ENCODE data around the gene HCN4. TPM values are rescaled to one million over a fixed set of nuclear protein-coding genes. Genes with fewer than 3 reads are reported as not detected.

Gene HCN4
- total and polyA plus RNA-seq, 2 experiments from 2014 or later = 0.03 TPM; not detected in 1

- Histone ChIP-seq H3K27me3 (replicated peaks; ENCODE audit: insufficient read depth) (peaks cover 70% of the 10 kb centered on the region), H3K4me1 (ENCODE audit: insufficient read depth) (no peaks in the 10 kb centered on the region), H3K79me2 (ENCODE audit: insufficient read depth) (no peaks in the 10 kb centered on the region), H3K27ac (no peak overlapping the region), H3K4me2 (ENCODE audit: unreplicated experiment) (no peak overlapping the region), H3K9me2 (ENCODE audit: insufficient read depth) (no peaks in the 10 kb centered on the region), H4K20me1 (ENCODE audit: insufficient read depth) (no peaks in the 10 kb centered on the region), H3K36me3 (ENCODE audit: low read depth) (no peaks in the 10 kb centered on the region), H2AFZ (no peak overlapping the region), H3K4me3 (no peak overlapping the region), H3K9me3 (ENCODE audit: low read depth) (no peaks in the 10 kb centered on the region), H3K9ac (no peak overlapping the region), H3F3A (ENCODE audit: insufficient read depth) (no peaks in the 10 kb centered on the region)
- in situ Hi-C loops (cut with MboI) = no loop called here
- TF ChIP-seq EZH2phosphoT487 (IDR thresholded peaks at IDR 0.05; ENCODE audit: insufficient read depth, low read depth) (no peak), EZH2 (IDR thresholded peaks at IDR 0.05; ENCODE audit: insufficient read depth, poor library complexity, severe bottlenecking) (no peak)
- DNase-seq = no peak
- WGBS, 2 experiments (ENCODE audit: low coverage in 1 of 2, low lambda C conversion rate in 2 of 2, missing lambda C conversion rate in 2 of 2) = 51% methylated on average over 5 of the region's 5 CpGs
Observed at GRCh38 chr15:73359651-73360050, 9.1 kb downstream of the HCN4 start.

GRCh38 chr15:73357999-73358665, 10.6 kb downstream of the HCN4 start:
- Histone ChIP-seq H4K20me1 (ENCODE audit: insufficient read depth) (no peaks in the 10 kb centered on the region), H3K36me3 (ENCODE audit: low read depth) (no peaks in the 10 kb centered on the region), H3K9me2 (ENCODE audit: insufficient read depth) (no peaks in the 10 kb centered on the region), H3K4me1 (ENCODE audit: insufficient read depth) (no peaks in the 10 kb centered on the region), H3K27ac (no peak overlapping the region), H3K79me2 (ENCODE audit: insufficient read depth) (no peaks in the 10 kb centered on the region), H3F3A (ENCODE audit: insufficient read depth) (no peaks in the 10 kb centered on the region), H3K9ac (no peak overlapping the region), H3K9me3 (ENCODE audit: low read depth) (no peaks in the 10 kb centered on the region), H2AFZ (no peak overlapping the region), H3K4me2 (ENCODE audit: unreplicated experiment) (no peak overlapping the region), H3K4me3 (no peak overlapping the region), H3K27me3 (replicated peaks; ENCODE audit: insufficient read depth) (peaks cover 58% of the 10 kb centered on the region)
- in situ Hi-C loops (cut with MboI) = no loop called here
- WGBS, 2 experiments (ENCODE audit: low coverage in 1 of 2, low lambda C conversion rate in 2 of 2, missing lambda C conversion rate in 2 of 2) = 42 to 45% methylated on average over 9 of the region's 9 CpGs
- no peak for TF ChIP-seq EZH2phosphoT487 (IDR thresholded peaks at IDR 0.05; ENCODE audit: insufficient read depth, low read depth)
- TF ChIP-seq EZH2 (IDR thresholded peaks at IDR 0.05; ENCODE audit: insufficient read depth, poor library complexity, severe bottlenecking) = no peak
- DNase-seq = no peak

- H3K9ac ChIP-seq = no peak overlapping the region
- in situ Hi-C loops (cut with MboI) = no loop called here
- no peaks in the 10 kb centered on the region for H3K36me3 ChIP-seq (ENCODE audit: low read depth)
- no peaks in the 10 kb centered on the region for H4K20me1 ChIP-seq (ENCODE audit: insufficient read depth)
- no peak overlapping the region for H3K4me3 ChIP-seq
- H3K27ac ChIP-seq = no peak overlapping the region
- H3K4me1 ChIP-seq (ENCODE audit: insufficient read depth) = no peaks in the 10 kb centered on the region
- H3F3A ChIP-seq (ENCODE audit: insufficient read depth) = no peaks in the 10 kb centered on the region
- WGBS, 2 experiments (ENCODE audit: low coverage in 1 of 2, low lambda C conversion rate in 2 of 2, missing lambda C conversion rate in 2 of 2) = 71 to 74% methylated on average over 6 of the region's 6 CpGs
- H3K4me2 ChIP-seq (ENCODE audit: unreplicated experiment) = no peak overlapping the region
- H2AFZ ChIP-seq = no peak overlapping the region
- H3K9me2 ChIP-seq (ENCODE audit: insufficient read depth) = no peaks in the 10 kb centered on the region
- H3K79me2 ChIP-seq (ENCODE audit: insufficient read depth) = no peaks in the 10 kb centered on the region
- TF ChIP-seq EZH2 (IDR thresholded peaks at IDR 0.05; ENCODE audit: insufficient read depth, poor library complexity, severe bottlenecking) (no peak), EZH2phosphoT487 (IDR thresholded peaks at IDR 0.05; ENCODE audit: insufficient read depth, low read depth) (no peak)
- H3K9me3 ChIP-seq (ENCODE audit: low read depth) = no peaks in the 10 kb centered on the region
- no peak for DNase-seq
- peaks cover 46% of the 10 kb centered on the region for H3K27me3 ChIP-seq (replicated peaks; ENCODE audit: insufficient read depth)
Observed at GRCh38 chr15:73355612-73356265, 13.0 kb downstream of the HCN4 start.

GRCh38 chr15:73354241-73354640, 14.5 kb downstream of the HCN4 start:
- Histone ChIP-seq H3K27me3 (replicated peaks; ENCODE audit: insufficient read depth) (peaks cover 35% of the 10 kb centered on the region), H3K27ac (no peak overlapping the region), H3K4me2 (ENCODE audit: unreplicated experiment) (no peak overlapping the region), H3K9ac (no peak overlapping the region), H2AFZ (no peak overlapping the region), H3K9me2 (ENCODE audit: insufficient read depth) (no peaks in the 10 kb centered on the region), H3K9me3 (ENCODE audit: low read depth) (no peaks in the 10 kb centered on the region), H3K79me2 (ENCODE audit: insufficient read depth) (no peaks in the 10 kb centered on the region), H3F3A (ENCODE audit: insufficient read depth) (no peaks in the 10 kb centered on the region), H3K4me1 (ENCODE audit: insufficient read depth) (no peaks in the 10 kb centered on the region), H4K20me1 (ENCODE audit: insufficient read depth) (no peaks in the 10 kb centered on the region), H3K36me3 (ENCODE audit: low read depth) (no peaks in the 10 kb centered on the region), H3K4me3 (no peak overlapping the region)
- DNase-seq = no peak
- TF ChIP-seq EZH2phosphoT487 (IDR thresholded peaks at IDR 0.05; ENCODE audit: insufficient read depth, low read depth) = no peak
- no peak for TF ChIP-seq EZH2 (IDR thresholded peaks at IDR 0.05; ENCODE audit: insufficient read depth, poor library complexity, severe bottlenecking)
- in situ Hi-C loops (cut with MboI) = no loop called here
- WGBS, 2 experiments (ENCODE audit: low coverage in 1 of 2, low lambda C conversion rate in 2 of 2, missing lambda C conversion rate in 2 of 2) = 70 to 78% methylated on average over 4 of the region's 4 CpGs
